Head of caudate nucleus (tissue), 42 donors: ENCODE data around the gene CNIH1.
"Not testable (repeated sequence)": the region's sequence is repeated elsewhere in the genome, so short reads cannot be mapped to it uniquely, and the experiment has no call there.

Experiments used
- DNase-seq, 42 donors: peaks; one replicate each; pipeline versions ENCODE4 v3.0.0 to v3.0.0-alpha.2; 2020 to 2021; ENCODE audit warnings: mixed read lengths in 7 of 42
- intact Hi-C: fragments of 100-400 bp; cut with DNase I; formaldehyde crosslinking; loops from one replicate; pipeline ENCODE4 v1.15.0; 2022

Gene CNIH1

GRCh38 chr14:54395284-54395683 is 45.9 kb downstream of the CNIH1 start:
- intact Hi-C loops = no loop called here
- DNase-seq = no peak

GRCh38 chr14:54394596-54394995 is 46.6 kb downstream of the CNIH1 start:
- intact Hi-C loops = no loop called here
- DNase-seq = no peak

- intact Hi-C loops, DNase-seq: not testable (repeated sequence)
Observed at GRCh38 chr14:54392986-54393884, 47.9 kb downstream of the CNIH1 start.

GRCh38 chr14:54392131-54392859 is 48.9 kb downstream of the CNIH1 start:
- intact Hi-C loops = no loop called here
- no peak for DNase-seq

GRCh38 chr14:54387328-54387727 is 53.8 kb downstream of the CNIH1 start:
- no peak for DNase-seq
- intact Hi-C loops = no loop called here

- no peak for DNase-seq
- intact Hi-C loops = no loop called here
Observed at GRCh38 chr14:54385556-54385955, 55.6 kb downstream of the CNIH1 start.

- intact Hi-C loops = no loop called here
- no peak for DNase-seq
Observed at GRCh38 chr14:54383835-54384234, 57.3 kb downstream of the CNIH1 start.

GRCh38 chr14:54381821-54382220 is 59.4 kb downstream of the CNIH1 start:
- intact Hi-C loops = no loop called here
- DNase-seq = no peak

GRCh38 chr14:54380558-54380957 is 60.6 kb downstream of the CNIH1 start:
- intact Hi-C loops, DNase-seq: not testable (repeated sequence)

- DNase-seq, intact Hi-C loops: not testable (repeated sequence)
Observed at GRCh38 chr14:54378893-54379292, 62.3 kb downstream of the CNIH1 start.

- intact Hi-C loops = no loop called here
Observed at GRCh38 chr14:54377501-54377900, 63.7 kb downstream of the CNIH1 start.

GRCh38 chr14:54374117-54374884 is 66.9 kb downstream of the CNIH1 start:
- DNase-seq = no peak
- intact Hi-C loops = no loop called here

More at GRCh38 chr14:54377501-54377900, 63.7 kb downstream of the CNIH1 start:
- DNase-seq = no peak
